Activated T-cell treated with anti-CD3 and anti-CD28 coated beads, Interleukin-2, amount 50 U/mL, for 24 hours (primary cell): Measurements from ENCODE around the gene KCNAB1.
"Not testable (repeated sequence)": the region's sequence is repeated elsewhere in the genome, so short reads cannot be mapped to it uniquely, and the experiment has no call there.

Source experiments
- DNase-seq: peaks from one replicate; pipeline ENCODE4 v3.0.0-alpha.2; 2020
- H3K27ac Mint-ChIP-seq: 2 replicates; pipeline ENCODE4 v1.8.0; 2020; ENCODE audit warnings: mild to moderate bottlenecking, mixed read lengths
- H3K27me3 Mint-ChIP-seq: 2 replicates; pipeline ENCODE4 v1.8.0; 2020; ENCODE audit warnings: mixed read lengths
- H3K36me3 Mint-ChIP-seq: 2 replicates; pipeline ENCODE4 v1.8.0; 2020; ENCODE audit warnings: low read depth, mixed read lengths
- H3K4me1 Mint-ChIP-seq: 2 replicates; pipeline ENCODE4 v1.8.0; 2020; ENCODE audit warnings: low read depth, mixed read lengths
- H3K4me3 Mint-ChIP-seq: 2 replicates; pipeline ENCODE4 v1.8.0; 2020; ENCODE audit warnings: mild to moderate bottlenecking, moderate library complexity, mixed read lengths
- H3K9me3 Mint-ChIP-seq: 2 replicates; pipeline ENCODE4 v1.8.0; 2020; ENCODE audit warnings: mixed read lengths

The KCNAB1 gene

DNA sequence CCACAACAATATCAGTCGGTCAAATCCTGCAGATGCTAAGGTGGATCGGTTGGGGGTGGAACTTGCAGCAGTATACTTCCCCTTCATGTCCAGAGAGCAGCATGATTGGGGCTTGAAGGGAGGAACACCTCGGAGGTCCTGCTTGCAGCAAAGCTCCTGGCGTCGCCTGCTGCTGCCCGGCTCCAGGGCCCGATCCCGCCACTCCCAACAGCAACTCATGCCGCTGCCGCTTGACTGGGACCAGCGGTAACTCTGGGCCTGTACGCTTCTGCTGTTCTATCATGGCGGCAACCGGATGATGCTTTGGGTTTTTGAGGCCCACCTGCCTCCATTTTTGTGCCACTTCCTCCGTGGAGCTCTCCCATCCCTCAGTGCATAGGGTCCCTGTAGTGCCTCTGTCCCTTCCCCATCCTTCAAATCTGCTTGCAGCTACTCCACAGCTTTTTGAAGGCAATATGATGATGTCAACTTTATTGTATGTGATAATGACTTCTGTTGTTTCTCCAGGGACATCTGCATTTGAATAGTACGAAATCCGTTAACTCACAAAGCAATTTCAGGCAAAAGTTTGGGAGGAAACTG lies 56.3 kb downstream of the KCNAB1 start:
- DNase-seq = no peak
- H3K36me3 Mint-ChIP-seq = no peaks in the 10 kb centered on the region
- H3K27ac Mint-ChIP-seq = no peak overlapping the region
- H3K9me3 Mint-ChIP-seq = no peaks in the 10 kb centered on the region
- H3K27me3 Mint-ChIP-seq = peaks cover 7% of the 10 kb centered on the region
- H3K4me1 Mint-ChIP-seq = peaks cover 4% of the 10 kb centered on the region
- H3K4me3 Mint-ChIP-seq = no peak overlapping the region

GRCh38 chr3:156180077-156180476 lies 59.7 kb downstream of the KCNAB1 start:
- H3K27ac Mint-ChIP-seq = no peak overlapping the region
- no peak for DNase-seq
- H3K27me3 Mint-ChIP-seq = peaks cover 6% of the 10 kb centered on the region
- H3K4me3 Mint-ChIP-seq = no peak overlapping the region
- H3K36me3 Mint-ChIP-seq = no peaks in the 10 kb centered on the region
- H3K9me3 Mint-ChIP-seq = no peaks in the 10 kb centered on the region
- peaks cover 4% of the 10 kb centered on the region for H3K4me1 Mint-ChIP-seq

DNA sequence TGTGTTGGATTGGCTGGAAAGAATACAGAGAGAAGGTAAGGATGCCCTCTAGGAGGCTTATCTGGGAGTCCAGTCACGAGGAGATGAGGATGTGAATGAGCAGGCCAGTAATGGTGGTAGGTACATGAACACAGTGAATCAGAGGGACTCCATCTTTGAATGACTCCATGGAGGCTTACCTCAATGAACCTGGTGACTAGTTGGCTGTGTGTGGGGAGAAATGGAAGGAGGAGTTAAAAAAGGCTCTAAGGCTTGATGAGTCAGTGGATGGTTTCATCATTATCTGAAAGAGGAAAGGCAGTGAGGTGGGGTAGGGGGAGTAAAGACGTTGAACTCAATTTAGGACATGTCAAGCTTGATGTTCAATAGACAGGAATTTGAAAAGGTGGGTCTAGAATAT lies 61.1 kb downstream of the KCNAB1 start:
- no peak for DNase-seq
- no peak overlapping the region for H3K27ac Mint-ChIP-seq
- peaks cover 6% of the 10 kb centered on the region for H3K27me3 Mint-ChIP-seq
- peaks cover 4% of the 10 kb centered on the region for H3K4me1 Mint-ChIP-seq
- H3K4me3 Mint-ChIP-seq = no peak overlapping the region
- no peaks in the 10 kb centered on the region for H3K9me3 Mint-ChIP-seq
- H3K36me3 Mint-ChIP-seq = no peaks in the 10 kb centered on the region

DNA sequence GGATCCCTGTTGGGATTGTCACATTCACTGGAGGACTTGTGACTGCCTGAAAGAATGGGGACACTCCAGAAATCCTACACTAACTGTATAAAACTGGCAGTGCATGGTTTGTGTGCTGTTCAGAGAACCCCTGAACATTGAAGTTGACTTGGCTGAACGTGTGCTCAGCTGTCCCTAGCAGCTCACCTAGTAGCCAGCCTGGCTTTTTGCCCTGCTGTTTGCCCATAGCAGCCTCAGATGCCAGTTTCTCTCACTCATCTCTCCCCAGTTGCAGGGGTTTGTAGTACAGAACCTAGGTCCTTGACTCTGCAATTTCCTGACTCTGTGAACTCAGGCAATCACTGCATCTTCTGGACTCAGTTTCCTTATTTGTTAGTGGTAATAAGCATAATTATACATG lies 63.0 kb downstream of the KCNAB1 start:
- peaks cover 4% of the 10 kb centered on the region for H3K4me1 Mint-ChIP-seq
- no peak for DNase-seq
- H3K27ac Mint-ChIP-seq = no peak overlapping the region
- H3K36me3 Mint-ChIP-seq = no peaks in the 10 kb centered on the region
- H3K4me3 Mint-ChIP-seq = no peak overlapping the region
- peaks cover 3% of the 10 kb centered on the region for H3K27me3 Mint-ChIP-seq
- no peaks in the 10 kb centered on the region for H3K9me3 Mint-ChIP-seq

DNA sequence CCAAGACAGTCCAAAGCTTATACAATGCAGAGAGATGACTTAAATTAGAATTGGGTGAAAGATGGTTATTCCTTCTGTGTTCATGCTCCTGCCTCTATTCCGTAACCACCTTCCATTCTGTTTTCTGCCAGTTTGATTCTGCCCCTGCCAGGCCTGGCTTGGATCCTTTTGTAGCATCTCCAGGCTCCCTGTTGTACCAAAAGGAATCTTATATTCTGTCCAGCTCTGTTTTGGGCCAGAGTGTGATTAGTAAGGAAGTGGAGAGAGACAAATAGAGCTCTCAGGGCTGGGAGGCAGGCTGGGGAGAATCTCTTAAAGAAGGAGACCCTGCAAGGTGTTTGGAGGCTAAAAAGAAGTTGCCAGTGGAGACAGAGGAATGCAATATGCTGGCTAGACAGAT lies 63.8 kb downstream of the KCNAB1 start:
- peaks cover 3% of the 10 kb centered on the region for H3K27me3 Mint-ChIP-seq
- DNase-seq = no peak
- H3K4me3 Mint-ChIP-seq = no peak overlapping the region
- no peaks in the 10 kb centered on the region for H3K36me3 Mint-ChIP-seq
- H3K9me3 Mint-ChIP-seq = no peaks in the 10 kb centered on the region
- peaks cover 4% of the 10 kb centered on the region for H3K4me1 Mint-ChIP-seq
- H3K27ac Mint-ChIP-seq = no peak overlapping the region

- Mint-ChIP-seq H3K4me3 (no peak overlapping the region), H3K36me3 (no peaks in the 10 kb centered on the region), H3K27me3 (no peaks in the 10 kb centered on the region), H3K9me3 (no peaks in the 10 kb centered on the region), H3K27ac (no peak overlapping the region), H3K4me1 (no peaks in the 10 kb centered on the region)
- no peak for DNase-seq
Observed at GRCh38 chr3:156187146-156187769, 66.9 kb downstream of the KCNAB1 start.

DNA sequence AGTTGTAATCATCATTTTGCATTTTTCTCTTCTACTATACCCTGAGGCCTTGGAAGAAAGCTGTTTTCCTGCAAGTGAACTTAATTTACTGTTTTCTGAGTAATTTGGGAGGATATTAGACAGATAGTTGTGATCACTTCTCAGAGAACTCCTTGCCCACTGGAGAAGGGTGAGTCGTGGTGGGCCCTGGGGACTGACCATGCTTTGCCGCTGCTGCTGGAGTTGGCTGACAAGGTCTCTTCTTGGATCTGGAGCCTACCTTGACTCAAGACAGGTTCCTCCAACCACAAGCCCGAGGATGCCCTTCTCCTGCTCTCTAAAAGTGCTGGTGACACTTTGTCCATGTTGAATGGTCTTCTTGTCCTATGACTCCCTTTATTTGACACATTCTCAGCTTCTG lies 68.4 kb downstream of the KCNAB1 start:
- H3K4me3 Mint-ChIP-seq = no peak overlapping the region
- H3K9me3 Mint-ChIP-seq = no peaks in the 10 kb centered on the region
- H3K27me3 Mint-ChIP-seq = peaks cover 3% of the 10 kb centered on the region
- H3K4me1 Mint-ChIP-seq = no peaks in the 10 kb centered on the region
- no peak for DNase-seq
- no peak overlapping the region for H3K27ac Mint-ChIP-seq
- no peaks in the 10 kb centered on the region for H3K36me3 Mint-ChIP-seq

GRCh38 chr3:156189927-156190326 lies 69.5 kb downstream of the KCNAB1 start:
- Mint-ChIP-seq H3K9me3 (no peaks in the 10 kb centered on the region), H3K27me3 (peaks cover 3% of the 10 kb centered on the region), H3K27ac (no peak overlapping the region), H3K36me3 (no peaks in the 10 kb centered on the region), H3K4me1 (no peaks in the 10 kb centered on the region), H3K4me3 (no peak overlapping the region)
- no peak for DNase-seq

DNA sequence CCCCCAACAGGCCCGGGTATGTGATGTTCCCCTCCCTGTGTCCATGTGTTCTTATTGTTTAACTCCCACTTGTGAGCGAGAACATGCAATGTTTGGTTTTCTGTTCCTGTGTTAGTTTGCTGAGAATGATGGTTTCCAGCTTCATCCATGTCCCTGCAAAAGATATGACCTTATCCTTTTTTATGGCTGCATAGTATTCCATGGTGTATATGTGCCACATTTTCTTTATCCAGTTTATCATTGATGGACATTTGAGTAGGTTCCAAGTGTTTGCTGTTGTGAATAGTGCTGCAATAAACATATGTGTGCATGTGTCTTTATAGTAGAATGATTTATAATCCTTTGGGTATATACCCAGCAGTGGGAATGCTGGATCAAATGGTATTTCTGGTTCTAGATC lies 74.6 kb downstream of the KCNAB1 start:
- DNase-seq, H3K27ac Mint-ChIP-seq, H3K36me3 Mint-ChIP-seq, H3K4me3 Mint-ChIP-seq, H3K4me1 Mint-ChIP-seq, H3K9me3 Mint-ChIP-seq: not testable (repeated sequence)
- peaks cover 22% of the 10 kb centered on the region for H3K27me3 Mint-ChIP-seq

DNA sequence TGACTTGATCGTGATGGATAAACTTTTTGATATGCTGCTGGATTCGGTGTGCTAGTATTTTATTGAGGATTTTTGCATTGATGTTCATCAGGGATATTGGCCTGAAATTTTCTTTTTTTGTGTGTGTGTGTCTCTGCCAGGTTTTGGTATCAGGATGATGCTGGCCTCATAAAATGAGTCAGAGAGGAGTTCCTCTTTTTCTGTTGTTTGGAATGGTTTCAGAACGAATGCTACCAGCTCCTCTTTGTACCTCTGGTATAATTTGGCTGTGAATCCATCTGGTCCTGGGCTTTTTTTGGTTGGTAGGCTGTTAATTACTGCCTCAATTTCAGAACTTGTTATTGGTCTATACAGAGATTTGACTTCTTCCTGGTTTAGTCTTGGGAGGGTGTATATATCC lies 76.8 kb downstream of the KCNAB1 start:
- H3K4me1 Mint-ChIP-seq, DNase-seq, H3K9me3 Mint-ChIP-seq, H3K4me3 Mint-ChIP-seq, H3K27ac Mint-ChIP-seq, H3K36me3 Mint-ChIP-seq: not testable (repeated sequence)
- peaks cover 37% of the 10 kb centered on the region for H3K27me3 Mint-ChIP-seq

DNA sequence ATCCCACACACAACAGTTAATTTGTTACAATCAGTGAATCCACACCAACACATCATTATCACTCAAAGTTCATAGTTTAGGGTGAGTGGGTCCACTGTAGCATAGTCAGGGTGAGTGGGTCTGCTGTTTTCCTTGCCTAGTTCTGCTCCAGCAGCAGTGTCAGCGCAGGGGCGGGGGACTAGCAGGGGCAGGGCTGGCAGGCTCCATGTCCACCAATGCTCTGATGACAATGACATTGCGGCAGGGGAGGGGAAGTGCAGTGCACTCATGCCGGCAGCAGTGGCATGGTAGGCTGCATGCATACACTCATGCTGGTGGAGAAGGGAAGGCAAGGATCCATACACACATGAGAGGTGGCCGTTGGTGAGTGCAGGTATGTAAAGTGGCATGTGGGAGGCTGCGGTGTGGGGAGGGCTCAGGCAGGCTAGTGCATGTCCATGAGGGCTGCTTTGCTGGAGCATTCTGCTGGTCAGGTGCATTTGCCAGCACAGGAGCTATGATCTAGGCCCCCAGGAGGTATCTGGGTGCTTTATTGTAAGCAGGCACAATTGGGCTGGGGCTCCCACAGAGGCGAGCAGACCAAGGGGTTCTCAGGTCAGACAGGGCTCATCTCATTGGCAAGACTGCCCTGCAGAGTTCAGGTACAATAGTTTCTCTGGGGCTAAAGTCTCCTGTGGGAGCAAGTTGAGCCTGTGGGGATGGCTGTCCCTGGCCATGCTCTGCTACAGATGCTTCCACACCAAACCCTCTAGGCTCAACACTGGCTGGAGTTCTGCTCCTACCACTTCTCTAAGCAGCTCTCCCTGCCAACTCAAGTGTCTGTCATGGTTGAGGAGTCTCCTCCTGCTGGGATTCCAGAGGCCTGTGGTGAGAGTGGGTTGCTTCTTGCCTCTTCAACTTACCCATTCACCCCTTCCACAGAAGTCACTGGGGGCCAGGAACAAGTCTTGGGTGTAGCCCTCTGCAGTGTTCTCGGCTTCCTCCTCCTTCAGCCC lies 81.3 kb downstream of the KCNAB1 start:
- no peak for DNase-seq
- Mint-ChIP-seq H3K27me3 (peaks cover 49% of the 10 kb centered on the region), H3K36me3 (no peaks in the 10 kb centered on the region), H3K9me3 (no peaks in the 10 kb centered on the region), H3K4me3 (no peak overlapping the region), H3K27ac (no peak overlapping the region), H3K4me1 (no peaks in the 10 kb centered on the region)

GRCh38 chr3:156206157-156206556 lies 85.8 kb downstream of the KCNAB1 start:
- H3K36me3 Mint-ChIP-seq = no peaks in the 10 kb centered on the region
- no peak overlapping the region for H3K27ac Mint-ChIP-seq
- no peaks in the 10 kb centered on the region for H3K4me1 Mint-ChIP-seq

DNA sequence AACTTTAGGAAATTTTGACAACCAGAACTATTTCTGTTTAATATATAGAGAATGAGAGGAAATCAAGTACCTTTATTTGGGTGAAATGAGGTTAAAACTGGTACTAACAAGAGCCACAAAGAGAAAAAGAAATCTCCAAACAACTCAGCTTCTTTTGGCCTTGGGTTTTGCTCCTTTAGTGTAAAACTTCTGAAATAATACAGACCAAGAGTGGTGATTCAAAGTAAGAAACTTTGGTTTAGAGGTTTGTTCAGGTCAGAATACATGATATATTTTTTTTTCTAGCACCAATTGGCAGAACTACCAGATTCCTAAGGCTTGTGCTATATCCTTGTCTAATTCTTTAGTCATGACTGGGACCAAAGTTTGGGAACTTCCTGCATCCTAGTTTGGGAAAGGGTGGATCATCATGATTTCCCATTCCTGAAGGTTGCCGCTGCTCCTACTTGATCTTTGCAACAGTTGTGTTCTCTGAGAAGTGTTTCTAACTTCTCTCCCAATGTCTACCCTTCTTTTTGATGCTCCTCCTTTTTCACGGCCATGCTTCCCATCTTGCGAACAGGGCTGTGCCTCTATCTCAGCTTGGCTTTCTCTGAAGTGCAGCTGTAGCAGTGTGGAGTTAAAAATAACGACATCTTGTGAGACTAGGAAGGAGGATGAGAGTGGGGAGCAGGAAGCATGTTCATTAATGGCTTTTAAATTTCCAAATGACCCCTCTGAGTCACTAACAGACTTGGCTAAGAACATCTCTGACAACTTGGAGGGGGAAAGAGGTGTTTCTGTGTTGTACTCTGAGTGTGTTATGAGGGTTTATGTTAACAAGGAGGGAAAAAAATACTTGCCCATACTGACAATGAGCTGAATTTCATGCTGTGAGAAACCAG lies 87.7 kb downstream of the KCNAB1 start:
- Mint-ChIP-seq H3K27me3 (peaks cover 27% of the 10 kb centered on the region), H3K9me3 (no peaks in the 10 kb centered on the region), H3K27ac (no peak overlapping the region), H3K36me3 (no peaks in the 10 kb centered on the region), H3K4me3 (no peak overlapping the region), H3K4me1 (peaks cover 2% of the 10 kb centered on the region)
- no peak for DNase-seq

More at GRCh38 chr3:156206157-156206556, 85.8 kb downstream of the KCNAB1 start:
- Mint-ChIP-seq H3K9me3 (no peaks in the 10 kb centered on the region), H3K4me3 (no peak overlapping the region), H3K27me3 (peaks cover 40% of the 10 kb centered on the region)
- DNase-seq = no peak

DNA sequence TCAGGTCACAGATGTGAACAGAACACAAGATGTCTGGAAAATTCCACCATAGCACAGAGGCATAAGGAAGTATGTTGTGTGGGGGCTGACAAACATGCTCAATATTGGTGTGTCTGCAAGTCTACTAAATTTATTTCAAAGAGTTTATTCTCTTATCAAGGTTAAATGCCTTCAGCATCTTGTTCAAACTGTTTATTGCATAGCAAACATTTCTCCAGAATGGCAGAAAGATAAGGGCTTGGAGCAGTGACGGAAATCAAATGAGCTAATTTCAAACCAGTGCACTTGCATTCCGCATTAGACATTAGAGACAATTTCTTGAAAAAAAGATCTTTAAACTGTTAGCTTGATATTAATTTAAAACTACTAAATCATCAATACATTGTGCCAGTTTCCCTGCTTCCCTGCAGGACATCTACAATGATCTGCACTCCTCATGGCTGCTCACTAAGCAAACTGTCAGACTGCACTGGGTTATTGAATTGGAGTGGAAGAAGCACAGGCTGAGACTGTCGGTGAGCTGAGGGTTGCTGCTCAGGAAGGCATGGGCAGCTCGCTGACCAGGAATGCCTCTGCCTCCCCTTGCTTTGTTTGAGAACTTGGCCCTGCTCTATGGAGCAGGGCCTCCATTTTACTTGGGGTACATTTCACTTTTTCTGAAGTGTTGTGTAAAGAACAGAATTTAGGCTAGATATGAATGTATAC lies 89.4 kb downstream of the KCNAB1 start:
- Mint-ChIP-seq H3K36me3 (no peaks in the 10 kb centered on the region), H3K27ac (no peak overlapping the region), H3K4me3 (no peak overlapping the region), H3K4me1 (peaks cover 2% of the 10 kb centered on the region), H3K27me3 (peaks cover 28% of the 10 kb centered on the region), H3K9me3 (no peaks in the 10 kb centered on the region)
- DNase-seq = no peak
